HL-60 (cell line): ENCODE data around the gene ANKRD53.

Experiments
- DNase-seq, 2 experiments: peaks; one replicate each; pipeline ENCODE4 v3.0.0-alpha.2; 2010 to 2020; ENCODE audit warnings: low read depth in 1 of 2, low spot score in 1 of 2
- H3K27ac ChIP-seq: fragments of 250-450 bp; sonication (Bioruptor Pico); replicated peaks from 2 replicates; pipeline ENCODE4 v1.5.1; 2020; ENCODE audit warnings: mild to moderate bottlenecking, moderate library complexity
- H3K27me3 ChIP-seq: fragments of 250-450 bp; sonication (Bioruptor Pico); 2 replicates; pipeline ENCODE4 v1.5.1; 2021; ENCODE audit warnings: mild to moderate bottlenecking, moderate library complexity; ENCODE audit not compliant: insufficient read depth, poor library complexity, severe bottlenecking
- H3K4me3 ChIP-seq: replicated peaks from 2 replicates; pipeline ENCODE4 v1.5.1; 2011; ENCODE audit warnings: mild to moderate bottlenecking, control low read depth, low read length; ENCODE audit not compliant: insufficient read depth
- GABPA ChIP-seq: IDR thresholded peaks from 2 replicates; pipeline ENCODE4 v1.6.1; 2012; ENCODE audit warnings: low read depth
- POLR2AphosphoS5 ChIP-seq: IDR thresholded peaks from 2 replicates; pipeline ENCODE4 v1.6.1; 2012; ENCODE audit warnings: low read depth
- REST ChIP-seq: IDR thresholded peaks from 2 replicates; pipeline ENCODE4 v1.6.1; 2012; ENCODE audit warnings: low read depth; ENCODE audit not compliant: insufficient replicate concordance
- SPI1 ChIP-seq: IDR thresholded peaks from 2 replicates; pipeline ENCODE4 v1.6.1; 2012; ENCODE audit warnings: low read depth, mild to moderate bottlenecking, borderline replicate concordance
- TF ChIP-seq, protein P1 (sequence below): IDR thresholded peaks from one replicate; pipeline ENCODE4 v1.5.1; 2011; ENCODE audit warnings: low read length, control low read depth, inconsistent platforms; ENCODE audit not compliant: insufficient read depth

Gene ANKRD53

DNA sequence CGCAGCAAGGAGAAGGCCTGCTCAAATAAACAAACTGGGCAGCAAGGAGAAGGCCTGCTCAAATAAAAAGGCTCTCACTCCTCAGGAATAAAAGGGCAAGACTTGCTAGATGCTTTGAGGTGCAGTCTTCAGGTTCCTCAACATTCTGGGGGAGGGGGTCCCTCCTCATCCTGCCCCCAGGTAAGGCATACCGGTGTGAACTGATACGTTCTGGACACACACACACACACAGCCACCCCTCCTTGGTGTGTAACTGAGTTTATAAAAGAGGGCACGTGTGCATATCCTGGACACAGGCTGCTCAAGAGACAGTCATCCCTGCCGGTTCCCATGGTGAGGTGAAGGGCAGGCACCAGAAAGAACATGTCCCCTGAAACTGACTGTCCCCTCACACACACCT, 11.8 kb downstream of the ANKRD53 start:
- Histone ChIP-seq H3K27me3 (no peaks in the 10 kb centered on the region), H3K27ac (no peak overlapping the region), H3K4me3 (no peak overlapping the region)
- no peak for DNase-seq
- TF ChIP-seq REST, result no peak
- TF ChIP-seq SPI1, result no peak
- TF ChIP-seq POLR2AphosphoS5, result no peak
- TF ChIP-seq, protein P1, sequence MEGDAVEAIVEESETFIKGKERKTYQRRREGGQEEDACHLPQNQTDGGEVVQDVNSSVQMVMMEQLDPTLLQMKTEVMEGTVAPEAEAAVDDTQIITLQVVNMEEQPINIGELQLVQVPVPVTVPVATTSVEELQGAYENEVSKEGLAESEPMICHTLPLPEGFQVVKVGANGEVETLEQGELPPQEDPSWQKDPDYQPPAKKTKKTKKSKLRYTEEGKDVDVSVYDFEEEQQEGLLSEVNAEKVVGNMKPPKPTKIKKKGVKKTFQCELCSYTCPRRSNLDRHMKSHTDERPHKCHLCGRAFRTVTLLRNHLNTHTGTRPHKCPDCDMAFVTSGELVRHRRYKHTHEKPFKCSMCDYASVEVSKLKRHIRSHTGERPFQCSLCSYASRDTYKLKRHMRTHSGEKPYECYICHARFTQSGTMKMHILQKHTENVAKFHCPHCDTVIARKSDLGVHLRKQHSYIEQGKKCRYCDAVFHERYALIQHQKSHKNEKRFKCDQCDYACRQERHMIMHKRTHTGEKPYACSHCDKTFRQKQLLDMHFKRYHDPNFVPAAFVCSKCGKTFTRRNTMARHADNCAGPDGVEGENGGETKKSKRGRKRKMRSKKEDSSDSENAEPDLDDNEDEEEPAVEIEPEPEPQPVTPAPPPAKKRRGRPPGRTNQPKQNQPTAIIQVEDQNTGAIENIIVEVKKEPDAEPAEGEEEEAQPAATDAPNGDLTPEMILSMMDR, result no peak
- TF ChIP-seq GABPA, result no peak

GRCh38 chr2:70991142-70991541, 12.7 kb downstream of the ANKRD53 start:
- TF ChIP-seq GABPA (no peak), SPI1 (no peak), REST (no peak), POLR2AphosphoS5 (no peak)
- TF ChIP-seq, protein P1, result no peak
- Histone ChIP-seq H3K27ac (no peak overlapping the region), H3K27me3 (no peaks in the 10 kb centered on the region), H3K4me3 (no peak overlapping the region)
- DNase-seq, result no peak

GRCh38 chr2:70991742-70992141, 13.3 kb downstream of the ANKRD53 start:
- TF ChIP-seq, protein P1, result no peak
- TF ChIP-seq REST, result no peak
- TF ChIP-seq GABPA, result no peak
- no peak for TF ChIP-seq POLR2AphosphoS5
- no peak for TF ChIP-seq SPI1
- Histone ChIP-seq H3K27ac (no peak overlapping the region), H3K4me3 (no peak overlapping the region), H3K27me3 (no peaks in the 10 kb centered on the region)
- DNase-seq, result no peak
